ENCODE results near the gene FGF1.

Gene FGF1

GRCh38 chr5:142636698-142637324 lies 49.1 kb downstream of the FGF1 start:
- Histone ChIP-seq H3K9ac (ENCODE audit: low read length) (no peak overlapping the region), H2AFZ (ENCODE audit: low read depth, low read length) (no peak overlapping the region), H3K9me3 (ENCODE audit: insufficient read depth, low read length) (no peaks in the 10 kb centered on the region), H3K4me3 (ENCODE audit: low read length) (no peak overlapping the region), H3K36me3 (replicated peaks; ENCODE audit: low read depth, low read length) (no peaks in the 10 kb centered on the region), H3K4me2 (ENCODE audit: low read length) (no peak overlapping the region), H3K79me2 (ENCODE audit: low read length) (no peaks in the 10 kb centered on the region), H3K27me3 (ENCODE audit: low read depth, low read length) (peaks cover 18% of the 10 kb centered on the region), H3K27ac (ENCODE audit: low read length) (no peak overlapping the region), H3K4me1 (ENCODE audit: low read length) (no peaks in the 10 kb centered on the region), H4K20me1 (ENCODE audit: insufficient read depth, low read length) (no peaks in the 10 kb centered on the region)
- TF ChIP-seq EZH2phosphoT487 (IDR thresholded peaks at IDR 0.05; ENCODE audit: low read depth) (no peak), CTCF (IDR thresholded peaks at IDR 0.05; ENCODE audit: low read depth, low read length) (no peak)

- no peaks in the 10 kb centered on the region for H3K4me1 ChIP-seq (ENCODE audit: low read length)
- no peak overlapping the region for H3K9ac ChIP-seq (ENCODE audit: low read length)
- no peaks in the 10 kb centered on the region for H3K9me3 ChIP-seq (ENCODE audit: insufficient read depth, low read length)
- H2AFZ ChIP-seq (ENCODE audit: low read depth, low read length) = no peak overlapping the region
- H4K20me1 ChIP-seq (ENCODE audit: insufficient read depth, low read length) = no peaks in the 10 kb centered on the region
- H3K36me3 ChIP-seq (replicated peaks; ENCODE audit: low read depth, low read length) = no peaks in the 10 kb centered on the region
- no peak overlapping the region for H3K27ac ChIP-seq (ENCODE audit: low read length)
- no peak for TF ChIP-seq CTCF (IDR thresholded peaks at IDR 0.05; ENCODE audit: low read depth, low read length)
- no peak for TF ChIP-seq EZH2phosphoT487 (IDR thresholded peaks at IDR 0.05; ENCODE audit: low read depth)
- H3K4me3 ChIP-seq (ENCODE audit: low read length) = no peak overlapping the region
- H3K79me2 ChIP-seq (ENCODE audit: low read length) = no peaks in the 10 kb centered on the region
- H3K4me2 ChIP-seq (ENCODE audit: low read length) = no peak overlapping the region
- peaks cover 18% of the 10 kb centered on the region for H3K27me3 ChIP-seq (ENCODE audit: low read depth, low read length)
Observed at GRCh38 chr5:142636093-142636492, 49.8 kb downstream of the FGF1 start.

- no peak overlapping the region for H3K27ac ChIP-seq (ENCODE audit: low read length)
- no peaks in the 10 kb centered on the region for H3K36me3 ChIP-seq (replicated peaks; ENCODE audit: low read depth, low read length)
- H3K9ac ChIP-seq (ENCODE audit: low read length) = no peak overlapping the region
- H3K4me2 ChIP-seq (ENCODE audit: low read length) = no peak overlapping the region
- H3K4me1 ChIP-seq (ENCODE audit: low read length) = no peaks in the 10 kb centered on the region
- no peaks in the 10 kb centered on the region for H3K79me2 ChIP-seq (ENCODE audit: low read length)
- no peaks in the 10 kb centered on the region for H4K20me1 ChIP-seq (ENCODE audit: insufficient read depth, low read length)
- no peaks in the 10 kb centered on the region for H3K9me3 ChIP-seq (ENCODE audit: insufficient read depth, low read length)
- H2AFZ ChIP-seq (ENCODE audit: low read depth, low read length) = no peak overlapping the region
- H3K27me3 ChIP-seq (ENCODE audit: low read depth, low read length) = peaks cover 5% of the 10 kb centered on the region; the same call in 1 of the 2 replicates
- H3K4me3 ChIP-seq (ENCODE audit: low read length) = no peak overlapping the region
- TF ChIP-seq EZH2phosphoT487 (IDR thresholded peaks at IDR 0.05; ENCODE audit: low read depth) (no peak), CTCF (IDR thresholded peaks at IDR 0.05; ENCODE audit: low read depth, low read length) (no peak)
Observed at GRCh38 chr5:142634216-142635011, 51.5 kb downstream of the FGF1 start.

GRCh38 chr5:142630927-142631539 lies 54.9 kb downstream of the FGF1 start:
- no peak overlapping the region for H3K9ac ChIP-seq (ENCODE audit: low read length)
- no peaks in the 10 kb centered on the region for H3K9me3 ChIP-seq (ENCODE audit: insufficient read depth, low read length)
- no peak overlapping the region for H3K4me2 ChIP-seq (ENCODE audit: low read length)
- no peaks in the 10 kb centered on the region for H3K4me1 ChIP-seq (ENCODE audit: low read length)
- H4K20me1 ChIP-seq (ENCODE audit: insufficient read depth, low read length) = no peaks in the 10 kb centered on the region
- no peak overlapping the region for H3K4me3 ChIP-seq (ENCODE audit: low read length)
- H3K36me3 ChIP-seq (replicated peaks; ENCODE audit: low read depth, low read length) = no peaks in the 10 kb centered on the region
- no peaks in the 10 kb centered on the region for H3K27me3 ChIP-seq (ENCODE audit: low read depth, low read length)
- no peaks in the 10 kb centered on the region for H3K79me2 ChIP-seq (ENCODE audit: low read length)
- H3K27ac ChIP-seq (ENCODE audit: low read length) = no peak overlapping the region
- no peak overlapping the region for H2AFZ ChIP-seq (ENCODE audit: low read depth, low read length)
- TF ChIP-seq CTCF (IDR thresholded peaks at IDR 0.05; ENCODE audit: low read depth, low read length) (no peak), EZH2phosphoT487 (IDR thresholded peaks at IDR 0.05; ENCODE audit: low read depth) (no peak)

All from OCI-LY3 (cell line).